HG02852 (cell line): Measurements from ENCODE around the gene LRIG1.

Experiments used
- ATAC-seq: cut with Tn5 transposase; IDR thresholded peaks from one replicate; pipeline ENCODE4 v1.9.1; 2021; ENCODE audit warnings: mild to moderate bottlenecking, moderate library complexity; ENCODE audit not compliant: unreplicated experiment

Gene LRIG1

DNA sequence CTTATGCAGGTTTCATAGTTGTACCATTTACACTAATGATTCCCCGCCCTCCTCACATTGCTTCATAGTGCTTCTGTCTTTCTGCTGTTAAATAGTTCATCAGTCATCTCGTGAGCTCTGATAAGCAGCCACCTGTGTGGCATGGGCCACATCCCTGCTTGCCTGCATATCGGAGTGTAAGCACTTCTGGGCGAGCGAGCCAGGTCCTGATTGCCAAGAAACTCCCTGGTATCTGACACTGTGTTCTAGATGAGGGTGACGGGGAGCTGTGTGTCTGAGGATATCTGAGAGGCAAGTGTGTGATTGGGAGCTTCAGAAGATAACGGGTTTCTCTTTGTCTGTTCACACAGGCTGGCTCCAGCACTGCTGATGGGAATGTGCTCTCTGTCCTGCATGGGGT lies 130.6 kb downstream of the LRIG1 start:
- ATAC-seq: no peak

DNA sequence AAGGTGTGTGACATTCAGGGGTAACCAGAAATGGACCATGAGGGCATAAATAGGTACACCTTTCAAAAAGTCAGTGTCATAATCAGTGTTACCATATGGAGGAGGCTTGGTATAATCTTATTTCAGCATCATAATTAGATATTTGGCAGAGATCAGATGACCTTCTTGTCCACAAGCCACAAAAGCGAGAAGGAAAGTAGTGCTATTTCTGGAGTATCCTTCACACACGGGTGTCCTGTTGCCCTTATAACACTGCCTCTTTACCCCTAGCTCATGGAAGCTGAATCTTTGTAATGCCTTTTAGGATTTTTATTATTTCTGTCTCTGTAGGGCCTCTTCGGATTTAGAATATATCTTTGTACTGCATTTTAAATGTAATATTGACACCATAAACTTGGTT lies 132.8 kb downstream of the LRIG1 start:
- no peak for ATAC-seq

DNA sequence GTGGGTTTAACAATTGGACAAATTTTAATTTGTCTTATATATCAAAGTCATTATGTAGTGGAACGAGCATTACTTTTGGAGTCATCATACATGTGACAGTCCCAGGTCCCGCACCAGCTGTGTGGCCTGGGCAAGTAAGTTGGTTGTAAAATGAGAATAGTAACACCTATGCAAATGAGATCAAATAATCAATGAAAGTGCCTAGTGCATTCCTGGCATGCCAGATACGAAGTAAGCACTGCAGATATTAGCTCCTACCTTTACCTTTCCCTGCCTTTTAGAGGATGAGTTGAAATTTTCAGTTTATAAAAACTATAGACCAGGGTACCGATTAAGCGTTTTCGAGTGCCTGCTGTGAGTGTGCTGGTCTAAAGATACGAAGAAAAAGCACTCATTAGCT lies 134.1 kb downstream of the LRIG1 start:
- ATAC-seq: no peak

DNA sequence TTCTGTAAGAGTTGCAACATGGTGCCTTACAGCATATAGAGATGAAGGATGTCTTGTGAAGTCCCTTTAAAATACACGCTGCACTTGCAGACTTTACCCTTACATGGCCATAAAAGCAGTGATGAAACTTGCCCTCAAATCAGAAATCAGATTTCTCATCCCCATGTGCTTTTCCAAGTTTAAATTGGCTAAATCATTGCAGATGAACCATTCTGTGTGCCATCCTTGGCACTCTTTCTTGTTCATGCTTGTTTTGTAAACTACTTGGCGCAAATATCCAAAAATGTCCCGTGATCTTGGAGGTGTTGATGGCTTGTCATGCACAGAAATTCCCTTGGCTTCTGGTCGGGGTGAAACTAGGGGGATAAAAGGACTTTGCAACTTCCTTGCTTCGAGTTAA lies 135.7 kb downstream of the LRIG1 start:
- ATAC-seq: no peak

DNA sequence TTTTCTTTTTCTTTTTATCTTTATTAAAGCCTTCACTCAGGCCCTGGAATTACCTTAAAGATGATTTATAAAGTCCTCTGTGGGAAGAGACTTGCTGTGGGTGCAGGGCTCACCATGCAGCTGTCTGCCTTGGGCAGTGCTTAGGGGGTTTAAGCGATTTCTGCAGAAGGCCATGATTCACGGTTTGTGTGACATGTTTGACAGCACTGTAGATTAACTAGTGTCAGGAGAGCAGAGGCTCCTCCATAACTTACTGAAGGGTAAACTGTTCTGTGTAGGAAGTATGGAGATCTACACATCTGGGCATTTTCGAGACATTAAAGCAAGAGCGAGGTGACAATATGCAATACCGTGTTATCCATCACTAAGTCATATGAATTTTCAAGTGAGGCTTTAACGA lies 137.7 kb downstream of the LRIG1 start:
- no peak for ATAC-seq

DNA sequence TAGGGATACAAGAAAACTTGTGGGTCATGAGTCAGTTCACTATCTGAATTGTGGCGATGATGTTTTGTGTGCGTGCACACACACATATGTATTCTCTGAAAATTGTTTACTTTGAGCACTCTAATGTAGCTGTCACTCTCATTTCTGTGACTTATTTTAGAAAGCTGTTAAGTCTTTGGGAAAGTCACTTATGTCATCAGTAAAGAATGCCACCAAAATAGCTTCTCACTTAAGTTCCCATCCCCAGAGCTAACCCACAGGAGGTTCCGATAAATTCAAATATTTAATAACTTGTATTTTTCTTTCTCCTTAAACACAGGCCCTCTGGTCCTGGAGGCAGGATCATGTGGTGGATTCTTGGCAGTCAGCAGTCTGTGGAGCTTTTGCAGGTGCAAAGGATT lies 138.3 kb downstream of the LRIG1 start:
- no peak for ATAC-seq

DNA sequence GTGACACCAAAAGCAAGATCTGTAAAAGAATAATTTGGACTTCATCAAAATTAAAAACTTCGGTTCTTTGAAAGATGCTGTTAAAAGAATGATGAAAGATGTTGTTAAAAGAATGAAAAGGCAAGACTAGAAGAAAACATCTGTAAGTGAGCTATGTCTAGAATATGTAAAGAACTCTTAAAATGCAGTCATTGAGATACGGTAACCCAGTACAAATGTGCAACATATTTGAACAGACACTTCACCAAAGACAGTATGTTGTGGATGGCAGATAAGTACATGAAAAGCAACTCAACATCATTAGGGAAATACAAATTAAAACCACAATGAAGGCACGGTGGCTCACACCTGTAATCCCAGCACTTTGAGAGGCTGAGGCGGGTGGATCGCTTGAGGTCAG lies 139.5 kb downstream of the LRIG1 start:
- no peak for ATAC-seq

DNA sequence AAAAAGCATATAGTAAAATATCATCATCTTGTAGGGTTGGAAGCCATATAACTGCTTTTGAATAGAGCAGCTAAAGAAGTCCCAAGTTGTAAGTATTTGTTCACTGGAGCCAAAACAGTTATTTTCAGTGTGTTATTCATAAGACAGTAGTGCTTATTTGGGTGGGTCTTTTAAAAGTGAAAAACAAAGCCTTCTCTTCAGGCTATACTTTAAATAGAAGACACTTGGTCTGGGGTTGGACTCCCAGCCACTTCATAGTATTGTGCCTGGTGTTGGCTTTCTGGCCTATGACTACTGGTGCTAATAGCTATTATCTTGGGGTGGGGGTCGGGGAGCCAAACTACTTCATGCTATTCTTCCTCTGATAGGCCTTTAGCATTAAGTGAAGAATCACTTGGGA lies 144.8 kb downstream of the LRIG1 start:
- ATAC-seq: no peak

DNA sequence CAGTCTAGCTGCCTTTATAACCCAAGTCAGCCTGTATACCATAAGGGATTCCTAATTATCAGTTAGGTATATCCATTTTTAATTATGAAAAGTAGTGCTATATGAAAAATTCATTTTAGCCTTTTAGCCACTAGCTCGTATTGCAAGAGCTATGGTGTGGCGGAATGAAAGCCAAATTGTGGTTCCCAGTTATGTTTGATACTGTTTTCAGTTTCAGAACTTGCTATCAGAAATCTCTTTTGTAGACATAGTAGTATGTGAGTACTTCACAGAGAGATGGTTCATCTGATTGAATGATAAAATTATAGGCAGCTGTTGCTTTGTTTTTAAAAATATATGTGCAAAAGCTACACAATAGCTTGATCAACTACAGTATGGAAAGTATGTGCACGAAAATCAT lies 145.4 kb downstream of the LRIG1 start:
- ATAC-seq: peak; percentile 95

DNA sequence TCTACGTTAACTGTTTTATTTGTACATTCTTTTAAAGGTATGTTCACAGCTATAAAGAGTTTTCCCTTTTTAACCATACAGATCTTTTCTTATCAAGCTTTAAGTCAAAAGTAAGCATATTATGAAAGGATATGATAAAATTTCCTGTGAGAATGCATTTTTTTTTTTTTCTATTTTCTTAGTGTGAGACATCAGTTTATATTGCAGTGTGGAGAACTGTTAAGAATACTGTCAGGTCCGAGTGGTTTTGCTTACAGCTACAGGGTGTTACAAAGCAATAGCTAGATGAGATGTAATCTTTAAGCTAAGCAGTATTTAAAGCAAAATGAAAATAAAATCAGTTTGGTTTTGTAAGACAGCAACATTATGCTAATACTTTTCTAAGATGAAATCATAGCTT lies 146.8 kb downstream of the LRIG1 start:
- no peak for ATAC-seq

DNA sequence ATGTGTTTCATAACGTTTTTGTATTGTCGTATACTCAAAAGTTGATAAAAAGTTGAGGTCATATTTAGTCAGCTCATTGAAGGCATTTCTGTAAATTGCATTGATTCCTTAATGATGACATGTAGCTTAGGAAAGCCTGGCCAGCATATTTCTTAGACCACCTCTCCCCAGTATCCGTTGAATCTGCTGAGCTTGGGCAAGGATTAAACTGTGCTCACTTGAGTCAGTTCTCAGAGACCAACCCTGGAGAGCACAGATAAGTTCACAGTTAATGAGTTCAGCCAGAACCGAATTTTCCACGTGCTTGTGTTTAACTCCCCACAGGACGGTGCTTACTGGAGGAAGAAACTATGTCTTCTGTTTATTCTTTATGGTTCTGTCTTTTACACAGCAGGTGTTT lies 147.3 kb downstream of the LRIG1 start:
- no peak for ATAC-seq

DNA sequence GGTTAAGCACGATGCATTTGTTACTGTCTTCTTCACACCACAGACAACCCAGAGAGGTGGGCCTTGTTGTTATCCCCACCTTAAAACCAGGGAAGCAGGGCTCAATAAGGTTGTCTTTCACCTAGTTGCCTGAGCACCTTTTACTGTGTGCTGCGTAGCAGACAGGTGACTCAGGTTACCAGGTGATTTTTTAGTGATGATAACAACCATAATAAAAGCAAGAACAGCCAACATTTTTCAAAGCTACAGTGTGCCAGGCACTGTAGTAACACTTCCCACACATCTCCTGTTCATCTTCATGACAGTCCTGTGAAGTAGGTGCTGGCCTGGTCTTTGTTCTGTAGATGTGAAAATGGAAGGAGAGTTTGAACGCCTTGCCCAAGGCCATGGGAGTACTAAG lies 147.8 kb downstream of the LRIG1 start:
- ATAC-seq: no peak

DNA sequence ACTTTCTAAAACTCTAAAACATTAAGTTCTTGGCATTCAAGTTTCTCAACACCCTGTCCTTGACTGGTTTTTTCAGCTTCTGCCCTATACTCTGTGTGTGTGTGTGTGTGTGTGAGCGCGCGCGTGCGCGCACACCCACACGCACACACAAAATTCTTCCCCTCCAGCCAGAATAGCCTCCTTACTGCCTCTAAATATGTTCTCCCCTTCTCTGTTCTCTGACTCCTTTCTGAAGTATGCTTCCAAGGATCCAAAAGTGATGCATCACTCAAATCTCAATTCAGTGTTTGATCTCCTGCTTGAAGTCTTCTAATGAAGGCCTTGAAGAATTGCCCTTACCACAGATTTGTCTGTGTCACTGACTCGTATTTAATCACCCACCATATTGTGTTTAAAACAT lies 150.2 kb downstream of the LRIG1 start:
- no peak for ATAC-seq

DNA sequence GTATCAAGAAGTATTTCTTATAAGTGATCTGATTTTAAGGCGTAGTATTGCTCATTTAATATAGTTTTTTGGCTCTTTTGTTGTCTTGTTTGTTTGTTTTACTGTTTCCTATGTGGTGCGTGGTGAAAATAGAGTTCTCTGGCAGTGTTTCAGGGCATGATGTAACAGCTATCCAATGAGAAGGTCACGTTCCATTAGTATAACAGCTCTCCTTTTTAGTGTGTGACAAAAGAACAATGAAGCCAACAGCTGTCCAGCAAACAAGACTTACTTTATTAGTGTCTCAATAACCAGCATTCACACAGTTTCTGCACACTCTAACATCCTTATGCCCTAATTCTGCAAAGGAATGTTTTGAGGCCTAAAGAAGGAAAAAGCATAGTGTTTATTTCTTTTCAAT lies 152.1 kb downstream of the LRIG1 start:
- no peak for ATAC-seq

DNA sequence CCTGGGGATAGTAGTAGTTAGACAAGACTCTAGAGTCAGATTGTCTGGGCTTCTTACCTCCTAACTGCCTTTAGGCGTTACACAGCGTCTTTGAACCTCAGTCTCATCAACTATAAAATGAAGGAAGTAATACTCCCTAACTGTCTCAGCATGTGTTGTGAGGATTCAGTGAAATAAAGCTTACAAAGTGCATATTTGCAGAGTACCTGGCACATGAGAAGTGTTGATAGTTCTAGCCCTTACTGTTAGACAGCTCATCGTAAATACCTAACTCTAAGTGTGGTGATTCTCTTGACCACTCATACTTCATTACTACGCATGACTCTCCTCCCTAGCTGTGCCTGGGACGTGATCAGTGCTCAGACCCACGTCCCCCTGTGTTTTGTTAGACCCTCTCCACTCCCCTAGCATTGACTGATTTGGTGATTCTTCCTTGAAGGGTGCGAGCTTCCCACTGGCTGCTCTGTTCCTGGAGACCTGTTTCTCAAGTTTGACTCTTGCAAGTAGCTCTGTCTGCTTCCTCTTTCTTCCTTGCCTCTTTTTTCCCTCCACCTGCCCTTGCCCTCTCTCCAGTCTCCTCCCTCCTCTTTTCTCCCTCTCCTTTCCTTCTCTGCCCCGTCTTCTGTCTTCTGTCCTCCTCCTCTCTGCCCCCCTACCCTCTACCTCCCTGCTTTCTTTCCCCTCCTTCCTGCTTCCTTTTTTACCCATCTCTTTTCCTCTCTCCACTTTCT lies 155.8 kb downstream of the LRIG1 start:
- ATAC-seq: no peak

DNA sequence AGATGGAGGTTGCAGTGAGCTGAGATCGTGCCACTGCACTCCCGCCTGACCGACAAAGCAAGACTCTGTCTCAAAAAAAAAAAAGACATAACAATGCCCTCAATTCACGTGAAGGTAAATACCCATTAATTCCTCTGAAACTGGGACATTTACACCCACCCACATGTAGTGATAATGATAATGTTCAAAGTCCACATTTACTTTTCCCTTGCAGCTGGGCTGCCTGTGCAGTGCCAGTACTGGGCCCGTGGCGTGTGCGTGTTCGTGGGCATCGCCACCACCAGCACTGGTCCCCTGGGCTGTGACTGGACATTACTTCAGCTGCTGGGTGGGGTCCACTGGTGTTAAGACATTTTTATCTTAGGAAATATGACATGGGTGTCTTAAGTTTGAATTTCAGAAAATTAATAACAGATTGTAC lies 156.4 kb downstream of the LRIG1 start:
- ATAC-seq: no peak

DNA sequence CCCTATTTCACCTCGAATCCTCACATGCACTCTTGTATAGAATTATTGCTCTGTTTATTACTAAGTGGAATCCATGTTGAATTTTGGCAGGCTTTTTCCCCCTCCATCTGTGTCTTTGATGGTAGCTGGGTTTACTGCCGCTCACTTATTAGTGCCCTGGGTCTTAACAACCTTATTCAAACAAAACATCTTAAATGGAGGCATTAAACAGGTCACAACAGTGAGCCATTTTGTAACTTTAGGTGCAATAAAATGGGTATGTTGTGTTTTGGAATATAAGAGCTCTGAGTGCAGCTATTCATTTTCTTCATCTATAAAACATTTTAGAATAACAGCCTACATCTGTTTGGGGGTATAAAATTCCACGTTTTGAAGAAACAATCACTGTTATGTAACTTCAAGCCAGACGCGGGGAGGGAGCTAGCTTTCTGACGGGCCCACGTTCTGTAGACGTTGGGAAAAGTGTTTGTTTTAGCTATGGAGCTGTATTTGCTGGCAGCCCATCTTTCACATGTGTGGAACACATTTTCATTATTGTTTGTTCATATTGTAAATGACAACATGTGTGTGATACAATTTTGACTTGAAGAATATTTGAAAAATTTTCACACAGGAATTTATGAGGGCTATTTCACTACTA lies 158.0 kb downstream of the LRIG1 start:
- no peak for ATAC-seq

DNA sequence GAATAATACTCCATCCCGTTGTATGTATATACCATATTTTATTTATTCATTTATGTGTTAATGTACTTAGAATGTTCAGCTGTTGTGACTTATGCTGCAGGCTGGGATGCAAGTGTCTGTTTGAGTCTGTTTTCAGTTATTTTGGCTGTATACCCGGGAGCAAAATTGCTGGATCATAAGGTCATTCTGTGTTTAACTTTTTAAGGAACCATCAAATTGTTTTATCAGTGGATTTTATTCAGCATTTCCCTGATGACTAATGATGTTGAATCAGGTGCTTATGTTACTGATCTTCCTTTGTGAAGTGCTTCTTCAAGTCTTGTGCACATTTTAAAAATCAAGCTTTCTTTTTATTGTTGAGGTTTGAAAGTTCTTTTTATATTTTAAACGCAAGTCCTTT lies 161.9 kb downstream of the LRIG1 start:
- no peak for ATAC-seq

DNA sequence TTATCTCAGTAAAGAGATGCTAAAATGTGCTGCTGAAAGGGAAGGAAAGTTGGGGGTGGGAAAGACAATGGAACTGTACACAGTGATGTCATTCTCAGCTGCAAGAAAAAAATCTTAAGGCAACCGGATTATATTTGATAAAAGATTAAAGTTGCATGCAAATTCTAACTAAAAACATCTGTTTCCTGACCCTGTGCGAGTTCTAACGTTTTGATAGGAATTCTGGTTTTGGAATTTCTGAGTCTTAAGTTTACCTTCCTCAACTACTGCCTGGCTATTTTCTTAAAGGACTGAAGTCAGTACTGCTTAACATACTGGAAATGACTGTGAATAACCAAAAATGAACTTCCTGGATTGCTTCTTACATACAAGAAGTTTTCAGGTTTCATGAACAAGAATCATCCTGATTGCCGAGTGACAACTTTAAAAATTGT lies 164.5 kb downstream of the LRIG1 start:
- no peak for ATAC-seq

DNA sequence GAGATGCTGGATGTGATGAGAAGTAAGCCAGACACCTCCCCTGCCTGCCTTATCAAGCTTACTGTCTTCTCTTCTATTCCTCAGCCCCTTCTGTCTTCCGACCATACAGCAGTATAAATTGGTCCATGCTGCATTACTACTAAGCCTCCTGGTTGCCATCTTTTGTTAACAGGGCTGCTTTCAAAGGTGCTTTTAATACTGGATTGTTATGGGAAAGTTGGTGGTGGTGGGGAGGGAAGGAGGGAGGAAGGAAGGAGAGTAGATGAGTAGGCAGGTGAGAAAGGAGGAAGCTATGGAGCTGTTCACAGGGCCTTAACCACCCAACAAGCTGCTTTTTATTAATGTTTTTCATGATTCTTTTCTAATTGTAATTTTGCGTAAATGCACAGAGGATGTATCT lies 165.2 kb downstream of the LRIG1 start:
- ATAC-seq: no peak
